Amniotic stem cell (primary cell): ENCODE results near the gene ACSS2.
A peak's percentile ranks its signal among the peaks of the same experiment; 100 is the strongest.

Source experiments
- DNase-seq: peaks from one replicate; lab custom pipeline; 2025; lab: John Stamatoyannopoulos, UW

Gene ACSS2

GRCh38 chr20:34915749-34916455 lies 39.5 kb downstream of the ACSS2 start:
- DNase-seq = no peak

DNA sequence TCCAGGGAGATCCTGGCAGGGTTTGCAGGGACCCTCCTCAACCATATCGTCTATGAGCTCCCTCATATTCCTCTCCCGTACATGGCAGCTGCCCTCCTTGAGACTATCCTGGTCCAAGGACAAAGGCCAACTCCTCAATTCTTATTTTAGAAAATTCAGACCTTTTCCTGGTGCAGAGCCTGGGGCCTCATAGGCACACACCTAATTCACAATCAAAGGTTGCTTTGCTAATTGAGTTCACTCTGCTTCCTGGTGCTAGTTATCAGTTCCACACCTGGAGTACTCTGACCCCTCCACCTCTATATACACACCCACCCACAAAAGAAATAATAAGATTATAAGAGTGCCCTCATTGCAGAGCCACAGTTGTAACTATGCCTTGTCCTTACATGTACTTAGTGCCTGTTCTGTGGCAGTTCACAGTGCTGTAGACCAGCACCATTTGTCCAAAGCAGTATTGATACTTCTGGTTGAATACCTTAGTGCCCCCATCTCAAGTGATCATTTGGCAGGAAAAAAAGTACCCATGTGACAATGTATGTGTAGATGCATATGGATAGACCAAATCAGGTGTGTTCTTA lies 40.5 kb downstream of the ACSS2 start:
- DNase-seq = no peak

GRCh38 chr20:34920055-34920454 lies 43.6 kb downstream of the ACSS2 start:
- no peak for DNase-seq

- no peak for DNase-seq
Measured at GRCh38 chr20:34921436-34921835, 45.0 kb downstream of the ACSS2 start.

GRCh38 chr20:34922654-34923381 lies 46.4 kb downstream of the ACSS2 start:
- DNase-seq = peak; percentile 68

DNA sequence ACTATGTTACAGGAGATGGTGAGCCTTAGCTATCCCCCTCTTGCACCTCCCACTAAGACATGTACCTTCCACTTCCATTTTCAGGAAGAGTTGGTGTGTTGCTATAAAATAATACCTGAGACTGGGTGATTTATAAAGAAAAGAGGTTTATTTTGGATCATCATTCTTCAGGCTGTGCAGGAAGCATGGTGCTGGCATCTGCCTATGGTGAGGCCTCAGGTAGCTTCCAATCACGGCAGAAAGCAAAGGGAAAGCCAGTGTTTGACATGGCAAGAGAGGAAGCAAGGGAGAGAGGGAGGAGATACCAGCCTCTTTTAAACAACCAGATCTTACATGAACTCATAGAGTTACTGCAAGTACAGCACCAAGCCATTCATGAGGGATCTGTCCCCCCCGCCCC lies 47.0 kb downstream of the ACSS2 start:
- DNase-seq = no peak

GRCh38 chr20:34925341-34925740 lies 48.9 kb downstream of the ACSS2 start:
- no peak for DNase-seq

- no peak for DNase-seq
Measured at GRCh38 chr20:34925981-34926380, 49.6 kb downstream of the ACSS2 start.

GRCh38 chr20:34926581-34926980 lies 50.2 kb downstream of the ACSS2 start:
- no peak for DNase-seq

- peak; percentile 73 for DNase-seq
Measured at GRCh38 chr20:34927736-34928135, 51.3 kb downstream of the ACSS2 start.

GRCh38 chr20:34928411-34928810 lies 52.0 kb downstream of the ACSS2 start:
- no peak for DNase-seq

DNA sequence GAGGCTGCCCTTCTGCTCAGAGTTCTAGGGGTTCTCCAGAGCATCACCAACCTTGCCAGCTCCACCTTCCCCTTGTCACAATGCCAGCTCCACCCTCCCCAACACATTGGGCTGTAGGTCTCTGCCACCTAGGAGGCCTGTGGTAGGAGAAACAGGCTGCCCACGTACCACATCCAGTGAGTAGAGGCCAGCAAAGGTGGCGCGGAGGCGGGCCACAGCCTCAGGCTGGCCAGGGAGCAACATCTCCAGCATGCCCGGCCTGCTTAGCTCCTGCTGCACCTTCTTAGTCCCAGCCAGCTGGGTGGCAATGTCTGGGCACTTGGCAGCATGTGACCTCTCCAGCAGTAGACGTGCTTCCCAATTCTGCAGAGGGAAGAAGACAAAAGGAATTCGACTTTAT lies 55.4 kb downstream of the ACSS2 start:
- DNase-seq = no peak

GRCh38 chr20:34938466-34939163 lies 62.2 kb downstream of the ACSS2 start:
- no peak for DNase-seq

DNA sequence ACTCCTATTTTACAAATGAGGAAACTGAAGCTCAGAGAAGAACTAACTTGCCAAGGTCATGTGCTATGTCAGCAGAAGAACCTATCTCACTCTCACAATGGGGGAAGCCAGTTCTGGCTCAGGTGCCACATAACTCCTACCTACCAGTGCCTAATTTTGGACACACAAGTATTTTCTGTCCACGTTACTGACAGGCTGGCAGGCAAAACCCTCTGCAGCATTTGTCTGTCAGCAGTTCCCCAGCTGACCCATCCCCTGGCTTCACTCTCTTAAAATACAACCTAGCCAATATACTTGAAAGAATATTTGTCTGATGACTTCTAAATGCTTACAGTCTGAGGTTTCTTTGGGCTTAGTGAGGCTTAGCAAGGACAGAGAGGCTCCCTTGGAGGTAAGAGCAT lies 63.7 kb downstream of the ACSS2 start:
- DNase-seq = no peak

DNA sequence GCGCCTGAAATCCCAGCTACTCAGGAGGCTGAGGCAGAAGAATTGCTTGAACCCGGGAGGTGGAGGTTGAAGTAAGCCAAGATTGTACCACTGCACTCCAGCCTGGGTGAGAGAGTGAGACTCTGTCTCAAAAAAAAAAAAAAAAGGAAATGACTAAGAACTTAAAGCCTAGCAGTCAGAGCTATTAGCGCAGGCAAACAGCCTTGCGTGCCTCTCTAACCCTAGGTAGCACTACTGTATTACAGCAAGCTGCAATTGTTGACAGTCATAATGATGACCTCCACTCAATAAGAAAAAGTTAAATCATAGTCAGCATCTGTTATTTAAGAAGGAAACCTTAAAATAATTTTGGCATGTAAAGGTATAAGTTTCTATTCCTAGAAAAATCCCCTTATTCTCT lies 64.8 kb downstream of the ACSS2 start:
- no peak for DNase-seq

GRCh38 chr20:34942301-34942700 lies 65.9 kb downstream of the ACSS2 start:
- no peak for DNase-seq

GRCh38 chr20:34943808-34944567 lies 67.6 kb downstream of the ACSS2 start:
- no peak for DNase-seq

- no peak for DNase-seq
Measured at GRCh38 chr20:34945315-34946077, 69.1 kb downstream of the ACSS2 start.

GRCh38 chr20:34946661-34947060 lies 70.2 kb downstream of the ACSS2 start:
- no peak for DNase-seq

GRCh38 chr20:34947336-34947735 lies 70.9 kb downstream of the ACSS2 start:
- no peak for DNase-seq

DNA sequence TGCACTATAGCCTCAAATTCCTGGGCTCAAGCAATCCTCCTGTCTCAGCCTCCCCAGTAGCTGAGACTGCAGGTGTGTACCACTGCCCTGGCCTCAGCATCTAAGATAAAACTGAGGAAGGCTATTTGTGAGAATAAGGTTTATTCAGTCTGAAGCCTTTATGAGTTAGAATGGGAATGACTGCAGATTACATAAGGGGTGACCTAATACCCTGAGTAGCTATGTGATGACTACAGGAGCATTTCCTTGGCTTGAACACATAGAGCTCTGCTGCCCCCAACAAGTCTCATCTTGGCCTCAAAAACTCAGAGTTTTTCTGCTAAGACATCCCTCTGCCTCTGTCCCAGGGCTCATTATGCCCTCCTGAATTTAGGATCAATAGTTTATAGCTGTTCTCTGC lies 71.6 kb downstream of the ACSS2 start:
- peak; percentile 34 for DNase-seq
